B cell (primary cell): ENCODE results near the gene MAP3K14.

Experiments used
- EZH2 ChIP-seq: IDR thresholded peaks from 2 replicates; pipeline ENCODE4 v1.6.1; 2012; ENCODE audit warnings: borderline replicate concordance, low read depth, mild to moderate bottlenecking, moderate library complexity, low read length; ENCODE audit not compliant: insufficient read depth, poor library complexity, severe bottlenecking
- TF ChIP-seq, protein P1 (sequence below): fragments of 200-600 bp; IDR thresholded peaks from one replicate; pipeline ENCODE4 v1.8.0; 2022; ENCODE audit warnings: antibody characterized with exemption, mild to moderate bottlenecking

DNA sequence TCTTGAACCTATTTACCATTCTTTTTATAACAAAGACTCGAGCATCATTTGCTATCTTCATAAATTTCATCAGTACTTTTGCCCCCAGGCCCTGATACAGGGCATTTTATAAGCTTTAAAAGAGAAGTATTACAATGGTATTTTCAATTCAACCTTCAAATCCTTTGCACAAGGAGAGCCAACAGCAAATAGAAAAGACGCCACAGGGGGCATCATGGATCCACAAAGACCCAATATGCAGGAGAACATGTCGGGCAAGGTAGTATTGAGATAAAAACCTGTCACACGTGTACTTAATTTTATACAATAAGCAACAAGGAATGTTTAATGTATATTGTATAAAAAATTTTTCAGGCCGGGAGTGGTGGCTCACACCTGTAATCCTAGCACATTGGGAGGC is 10.2 kb downstream of the MAP3K14 start:
- TF ChIP-seq, protein P1, sequence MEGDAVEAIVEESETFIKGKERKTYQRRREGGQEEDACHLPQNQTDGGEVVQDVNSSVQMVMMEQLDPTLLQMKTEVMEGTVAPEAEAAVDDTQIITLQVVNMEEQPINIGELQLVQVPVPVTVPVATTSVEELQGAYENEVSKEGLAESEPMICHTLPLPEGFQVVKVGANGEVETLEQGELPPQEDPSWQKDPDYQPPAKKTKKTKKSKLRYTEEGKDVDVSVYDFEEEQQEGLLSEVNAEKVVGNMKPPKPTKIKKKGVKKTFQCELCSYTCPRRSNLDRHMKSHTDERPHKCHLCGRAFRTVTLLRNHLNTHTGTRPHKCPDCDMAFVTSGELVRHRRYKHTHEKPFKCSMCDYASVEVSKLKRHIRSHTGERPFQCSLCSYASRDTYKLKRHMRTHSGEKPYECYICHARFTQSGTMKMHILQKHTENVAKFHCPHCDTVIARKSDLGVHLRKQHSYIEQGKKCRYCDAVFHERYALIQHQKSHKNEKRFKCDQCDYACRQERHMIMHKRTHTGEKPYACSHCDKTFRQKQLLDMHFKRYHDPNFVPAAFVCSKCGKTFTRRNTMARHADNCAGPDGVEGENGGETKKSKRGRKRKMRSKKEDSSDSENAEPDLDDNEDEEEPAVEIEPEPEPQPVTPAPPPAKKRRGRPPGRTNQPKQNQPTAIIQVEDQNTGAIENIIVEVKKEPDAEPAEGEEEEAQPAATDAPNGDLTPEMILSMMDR, result no peak
- no peak for TF ChIP-seq EZH2
